Measurements from ENCODE around the gene STAP2. TPM values are rescaled to one million over a fixed set of nuclear protein-coding genes. Genes with fewer than 3 reads are reported as not detected.

The STAP2 gene
- total and polyA plus RNA-seq, 9 of the 15 experiments (the other 6 are each of a cell fraction or from before 2014, with no cell fraction given): 1.2 to 9.8 (median 4.5) TPM

DNA sequence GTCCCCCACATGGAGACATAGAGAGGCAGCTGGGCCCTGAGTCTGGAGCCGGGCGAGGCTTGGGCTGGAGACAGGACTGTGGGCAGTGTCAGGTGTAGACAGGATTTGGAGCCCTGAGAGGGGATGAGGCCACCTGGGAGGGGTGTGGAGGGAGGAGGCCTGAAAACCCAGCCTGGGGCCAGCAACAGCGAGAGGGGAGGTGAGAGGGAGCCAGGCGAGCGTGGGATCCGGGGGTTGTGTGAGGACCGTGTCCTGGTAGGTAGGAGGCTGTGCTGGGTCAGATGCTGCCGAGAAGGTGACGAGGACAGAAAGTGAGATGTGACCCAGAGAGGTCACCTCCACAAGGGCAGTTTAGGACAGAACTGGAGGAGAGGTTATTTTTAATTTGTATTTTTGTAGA is 12.1 kb upstream of the STAP2 start:
- H3K79me2 ChIP-seq (ENCODE audit: control insufficient read depth, insufficient read depth, low read length): no peaks in the 10 kb centered on the region; the same call in 2 of the 3 replicates
- no peak overlapping the region for H3K4me2 ChIP-seq (ENCODE audit: insufficient read depth, low read length)
- ChIA-PET POLR2A (interaction anchor here (2.1 kb wide), 1 partner anchor 9 kb away, joined by 7 read pairs; no protein-coding TSS in a partner anchor), CTCF (ENCODE audit: low intra/inter-chr PET ratio) (no interaction called here)
- in situ Hi-C loops (cut with MboI): no loop called here
- H3K36me3 ChIP-seq (ENCODE audit: control insufficient read depth, insufficient read depth, low read length): peaks cover 20% of the 10 kb centered on the region; the same call in 2 of the 3 replicates
- BruUV-seq (replicated peaks): no TSS peak
- TF ChIP-seq ZNF717 (CRISPR knock-in tag; IDR thresholded peaks at IDR 0.05): no peak
- TF ChIP-seq POLR2G (IDR thresholded peaks at IDR 0.05; ENCODE audit: low read depth, low read length): peak; percentile 41; the same call in 1 of the 2 replicates
- 0 out of 2 replicates have a peak, but pooled peaks have one; percentile 17 for TF ChIP-seq RBFOX2 (IDR thresholded peaks at IDR 0.05; ENCODE audit: low read depth, low read length)
- no peak for ATAC-seq
- no peaks in the 10 kb centered on the region for H3K9me3 ChIP-seq (replicated peaks; ENCODE audit: control insufficient read depth, insufficient read depth, low read depth, low read length)
- peaks cover 0 to 22% of the 10 kb centered on the region in 2 experiments; a peak in 2 of 5 replicates for H3K4me1 ChIP-seq (replicated peaks in 1 of 2; ENCODE audit: control insufficient read depth in 2 of 2, insufficient read depth in 2 of 2, low read length in 2 of 2)
- no peak for DNase-seq (ENCODE audit: extremely low read depth in 1 of 4, low spot score in 3 of 4)
- no peak for FAIRE-seq
- no peak overlapping the region for H3K4me3 ChIP-seq
- peak overlapping the region in 1 of 2 experiments; percentile 79; a peak in 2 of 4 replicates for H3K9ac ChIP-seq (ENCODE audit: insufficient read depth in 1 of 2, low read depth in 2 of 2, low read length in 2 of 2)
- no peak overlapping the region for H3K27ac ChIP-seq (ENCODE audit: extremely low read depth, low read depth, low read length)
- no peaks in the 10 kb centered on the region for H3K27me3 ChIP-seq (ENCODE audit: control insufficient read depth in 2 of 2, insufficient read depth in 2 of 2, low read length in 2 of 2)
- H3K9me1 ChIP-seq (ENCODE audit: control insufficient read depth, insufficient read depth, low read length): no peaks in the 10 kb centered on the region
- H4K20me1 ChIP-seq (replicated peaks; ENCODE audit: control insufficient read depth, insufficient read depth, low read length): peaks cover 3% of the 10 kb centered on the region; the same call in 1 of the 2 replicates
- intact Hi-C loops (cut with micrococcal nuclease): no loop called here
- no peak overlapping the region for H2AFZ ChIP-seq (ENCODE audit: low read depth, low read length)
- 89% methylated on average over 9 of the region's 9 CpGs for WGBS (ENCODE audit: insufficient coverage, low coverage, missing lambda C conversion rate)

DNA sequence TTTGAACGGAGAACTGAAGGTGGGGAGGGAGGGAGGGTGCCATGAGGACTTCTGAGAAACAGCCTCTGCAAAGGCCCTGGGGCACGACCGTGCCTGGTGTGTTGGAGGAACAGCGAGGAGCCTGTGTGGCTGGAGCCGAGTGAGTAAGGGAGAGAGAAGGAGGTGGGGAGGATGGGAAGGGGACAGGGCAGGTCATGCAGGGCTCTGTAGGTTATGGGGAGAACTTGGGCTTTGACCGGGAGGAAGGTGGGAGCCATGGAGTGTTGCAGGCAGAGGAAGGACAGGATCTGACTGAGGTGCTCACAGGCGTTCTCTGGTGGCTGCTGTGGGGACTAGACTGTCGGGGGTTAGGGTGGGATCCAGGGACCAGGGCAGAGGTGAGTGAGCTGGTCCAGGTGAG is 11.5 kb upstream of the STAP2 start:
- DNase-seq (ENCODE audit: extremely low read depth in 1 of 4, low spot score in 3 of 4) (no peak), FAIRE-seq (no peak), ATAC-seq (no peak)
- H2AFZ ChIP-seq (ENCODE audit: low read depth, low read length): no peak overlapping the region
- 69% methylated on average over 4 of the region's 8 CpGs for WGBS (ENCODE audit: insufficient coverage, low coverage, missing lambda C conversion rate)
- no peak overlapping the region for H3K4me3 ChIP-seq
- peaks cover 3% of the 10 kb centered on the region; the same call in 1 of the 2 replicates for H4K20me1 ChIP-seq (replicated peaks; ENCODE audit: control insufficient read depth, insufficient read depth, low read length)
- H3K9me1 ChIP-seq (ENCODE audit: control insufficient read depth, insufficient read depth, low read length): no peaks in the 10 kb centered on the region
- in situ Hi-C loops (cut with MboI): no loop called here
- peaks cover 22% of the 10 kb centered on the region; the same call in 2 of the 3 replicates for H3K36me3 ChIP-seq (ENCODE audit: control insufficient read depth, insufficient read depth, low read length)
- no peaks in the 10 kb centered on the region for H3K9me3 ChIP-seq (replicated peaks; ENCODE audit: control insufficient read depth, insufficient read depth, low read depth, low read length)
- peaks cover 0 to 27% of the 10 kb centered on the region in 2 experiments; a peak in 2 of 5 replicates for H3K4me1 ChIP-seq (replicated peaks in 1 of 2; ENCODE audit: control insufficient read depth in 2 of 2, insufficient read depth in 2 of 2, low read length in 2 of 2)
- H3K4me2 ChIP-seq (ENCODE audit: insufficient read depth, low read length): no peak overlapping the region
- no TSS peak for BruUV-seq (replicated peaks)
- ChIA-PET POLR2A (interaction anchor here (2.1 kb wide), 1 partner anchor 9 kb away, joined by 7 read pairs; no protein-coding TSS in a partner anchor), CTCF (ENCODE audit: low intra/inter-chr PET ratio) (interaction anchor here (0.5 kb wide), 1 partner anchor 78 kb away, joined by 3 read pairs; no protein-coding TSS in a partner anchor)
- peak overlapping the region in 1 of 2 experiments; percentile 79; a peak in 2 of 4 replicates for H3K9ac ChIP-seq (ENCODE audit: insufficient read depth in 1 of 2, low read depth in 2 of 2, low read length in 2 of 2)
- no peaks in the 10 kb centered on the region for H3K27me3 ChIP-seq (ENCODE audit: control insufficient read depth in 2 of 2, insufficient read depth in 2 of 2, low read length in 2 of 2)
- TF ChIP-seq KDM1A (IDR thresholded peaks at IDR 0.05): peak; percentile 66 to 81; a peak in 3 of 4 replicates
- TF ChIP-seq ETV6 (IDR thresholded peaks at IDR 0.05; ENCODE audit: borderline replicate concordance in 1 of 2, low read depth in 2 of 2, low read length in 1 of 2): no peak
- no peak for TF ChIP-seq ETV6 (CRISPR knock-in tag; IDR thresholded peaks at IDR 0.05; ENCODE audit: borderline replicate concordance)
- 0 out of 2 replicates have a peak, but pooled peaks have one; percentile 55 for TF ChIP-seq PTBP1 (IDR thresholded peaks at IDR 0.05; ENCODE audit: low read depth, low read length)
- peak; percentile 86 for TF ChIP-seq SMARCA5 (IDR thresholded peaks at IDR 0.05)
- TF ChIP-seq BCOR (IDR thresholded peaks at IDR 0.05): peak; percentile 88
- TF ChIP-seq ZFP36 (IDR thresholded peaks at IDR 0.05; ENCODE audit: low read depth, low read length, partially characterized antibody): peak; percentile 73
- TF ChIP-seq MYC (IDR thresholded peaks at IDR 0.05; ENCODE audit: low read depth, low read length): no peak
- TF ChIP-seq MYC (CRISPR knock-in tag; IDR thresholded peaks at IDR 0.05; ENCODE audit: borderline replicate concordance, low read depth): no peak
- H3K79me2 ChIP-seq (ENCODE audit: control insufficient read depth, insufficient read depth, low read length): no peaks in the 10 kb centered on the region; the same call in 2 of the 3 replicates
- intact Hi-C loops (cut with micrococcal nuclease): no loop called here
- H3K27ac ChIP-seq (ENCODE audit: extremely low read depth, low read depth, low read length): no peak overlapping the region
